HG02970 (cell line): ENCODE measurements around the gene PMFBP1.

Experiments
- ATAC-seq: cut with Tn5 transposase; IDR thresholded peaks from one replicate; pipeline ENCODE4 v1.9.1; 2021; ENCODE audit warnings: mild to moderate bottlenecking, moderate library complexity, moderate number of reproducible peaks; ENCODE audit not compliant: unreplicated experiment, low FRiP score

The PMFBP1 gene

GRCh38 chr16:72072514-72073342 is 99.2 kb downstream of the PMFBP1 start:
- no peak for ATAC-seq
